ELF-1 (cell line): ENCODE measurements around the gene PRPS1.
"Not testable (repeated sequence)": the region's sequence is repeated elsewhere in the genome, so short reads cannot be mapped to it uniquely, and the experiment has no call there.

ENCODE experiments used
- DNase-seq: peaks from one replicate; pipeline ENCODE4 v3.0.0-alpha.2; 2016; ENCODE audit warnings: low read depth, low spot score

PRPS1 gene

GRCh38 chrX:107630031-107630689 is 1.9 kb downstream of the PRPS1 start:
- DNase-seq = no peak

GRCh38 chrX:107632346-107632745 is 4.0 kb downstream of the PRPS1 start:
- no peak for DNase-seq

GRCh38 chrX:107646735-107647134 is 18.4 kb downstream of the PRPS1 start:
- no peak for DNase-seq

- DNase-seq = no peak
These were observed 20.0 kb downstream of the PRPS1 start for GRCh38 chrX:107648332-107648731.

- no peak for DNase-seq
These were observed 26.2 kb downstream of the PRPS1 start for GRCh38 chrX:107654566-107654871.

GRCh38 chrX:107654872-107655761 is 26.8 kb downstream of the PRPS1 start:
- peak; percentile 94 for DNase-seq

- DNase-seq = no peak
These were observed 28.7 kb downstream of the PRPS1 start for GRCh38 chrX:107656978-107657377.

GRCh38 chrX:107658660-107659059 is 30.4 kb downstream of the PRPS1 start:
- DNase-seq = no peak

- DNase-seq = no peak
These were observed 31.0 kb downstream of the PRPS1 start for GRCh38 chrX:107659286-107659685.

GRCh38 chrX:107659768-107660167 is 31.5 kb downstream of the PRPS1 start:
- no peak for DNase-seq

- no peak for DNase-seq
These were observed 33.8 kb downstream of the PRPS1 start for GRCh38 chrX:107662145-107662544.

GRCh38 chrX:107662824-107663223 is 34.5 kb downstream of the PRPS1 start:
- DNase-seq = no peak

GRCh38 chrX:107666931-107667330 is 38.6 kb downstream of the PRPS1 start:
- no peak for DNase-seq

- DNase-seq = no peak
These were observed 39.1 kb downstream of the PRPS1 start for GRCh38 chrX:107667426-107667825.

- DNase-seq = not testable (repeated sequence)
These were observed 40.4 kb downstream of the PRPS1 start for GRCh38 chrX:107668710-107669109.

GRCh38 chrX:107669261-107669660 is 41.0 kb downstream of the PRPS1 start:
- DNase-seq = no peak

- DNase-seq = no peak
These were observed 41.7 kb downstream of the PRPS1 start for GRCh38 chrX:107669885-107670628.

- DNase-seq = not testable (repeated sequence)
These were observed 42.9 kb downstream of the PRPS1 start for GRCh38 chrX:107671256-107671655.

- peak; percentile 86 for DNase-seq
These were observed 44.7 kb downstream of the PRPS1 start for GRCh38 chrX:107672955-107673378.

- DNase-seq = no peak
These were observed 45.1 kb downstream of the PRPS1 start for GRCh38 chrX:107673431-107673830.

GRCh38 chrX:107673933-107674479 is 45.7 kb downstream of the PRPS1 start:
- DNase-seq = no peak
